GM23338 (cell line): ENCODE results near the gene ANKRD17. TPM values are rescaled to one million over a fixed set of nuclear protein-coding genes. Genes with fewer than 3 reads are reported as not detected.

Experiments used
- ATAC-seq: fragments of 200-7000 bp; cut with Tn5 transposase; 3 replicates; pipeline ENCODE4 v1.9.1; 2020
- DNase-seq: peaks from one replicate; pipeline ENCODE4 v3.0.0-alpha.2; 2015; ENCODE audit warnings: low spot score
- H2AFZ ChIP-seq: fragments of 200-600 bp; sonication (generic); 2 replicates; pipeline ENCODE4 v1.8.0; 2016; ENCODE audit warnings: antibody characterized with exemption, mild to moderate bottlenecking, moderate library complexity
- H3F3A ChIP-seq: fragments of 200-600 bp; sonication (generic); replicated peaks from 2 replicates; pipeline ENCODE4 v1.8.0; 2017; ENCODE audit warnings: antibody characterized with exemption, mixed run types, low read depth
- H3K27ac ChIP-seq: fragments of 200-600 bp; sonication (generic); 2 replicates; pipeline ENCODE4 v1.6.1; 2016; ENCODE audit warnings: low read depth
- H3K27me3 ChIP-seq: fragments of 200-600 bp; sonication (generic); 2 replicates; pipeline ENCODE4 v1.8.0; 2016; ENCODE audit warnings: mild to moderate bottlenecking, mixed run types, moderate library complexity; ENCODE audit not compliant: insufficient read depth
- H3K36me3 ChIP-seq: fragments of 200-600 bp; sonication (generic); 2 replicates; pipeline ENCODE4 v1.8.0; 2016; ENCODE audit warnings: mild to moderate bottlenecking; ENCODE audit not compliant: insufficient read depth
- H3K4me1 ChIP-seq: fragments of 200-600 bp; sonication (generic); 2 replicates; pipeline ENCODE4 v1.8.0; 2016; ENCODE audit warnings: mild to moderate bottlenecking, moderate library complexity; ENCODE audit not compliant: insufficient read depth
- H3K4me2 ChIP-seq: fragments of 200-600 bp; sonication (generic); 2 replicates; pipeline ENCODE4 v1.7.1; 2017; ENCODE audit warnings: mixed run types
- H3K4me3 ChIP-seq: fragments of 200-600 bp; sonication (generic); 2 replicates; pipeline ENCODE4 v1.6.1; 2016; ENCODE audit warnings: mixed run types
- H3K79me2 ChIP-seq: fragments of 200-600 bp; sonication (generic); replicated peaks from 2 replicates; pipeline ENCODE4 v1.8.0; 2017; ENCODE audit warnings: mild to moderate bottlenecking; ENCODE audit not compliant: insufficient read depth
- H3K9me2 ChIP-seq: fragments of 200-600 bp; sonication (generic); 2 replicates; pipeline ENCODE4 v1.8.0; 2017; ENCODE audit not compliant: insufficient read depth
- H4K20me1 ChIP-seq: fragments of 200-600 bp; sonication (generic); replicated peaks from 2 replicates; pipeline ENCODE4 v1.8.0; 2017; ENCODE audit warnings: mild to moderate bottlenecking; ENCODE audit not compliant: insufficient read depth
- H3K27ac Mint-ChIP-seq: 2 replicates; pipeline ENCODE4 v1.8.0; 2020; ENCODE audit warnings: inconsistent platforms, mild to moderate bottlenecking, moderate library complexity, mixed read lengths
- H3K27me3 Mint-ChIP-seq: 3 replicates; pipeline ENCODE4 v1.8.0; 2022; ENCODE audit warnings: low read depth, mild to moderate bottlenecking, moderate library complexity, mixed read lengths, inconsistent platforms; ENCODE audit not compliant: insufficient read depth, poor library complexity
- H3K36me3 Mint-ChIP-seq: 3 replicates; pipeline ENCODE4 v1.8.0; 2021; ENCODE audit warnings: low read depth, mild to moderate bottlenecking, inconsistent platforms, moderate library complexity, mixed read lengths
- H3K4me1 Mint-ChIP-seq: 3 replicates; pipeline ENCODE4 v1.8.0; 2020; ENCODE audit warnings: mild to moderate bottlenecking, inconsistent platforms, mixed read lengths
- H3K4me3 Mint-ChIP-seq: 3 replicates; pipeline ENCODE4 v1.8.0; 2021; ENCODE audit warnings: moderate library complexity, mild to moderate bottlenecking, inconsistent platforms, mixed read lengths
- H3K9me3 Mint-ChIP-seq: 3 replicates; pipeline ENCODE4 v1.8.0; 2020; ENCODE audit warnings: moderate library complexity, mild to moderate bottlenecking, inconsistent platforms, mixed read lengths
- CREB1 ChIP-seq: fragments of 250-450 bp; sonication (Bioruptor Pico); IDR thresholded peaks from 2 replicates; pipeline ENCODE4 v1.5.0; 2020; ENCODE audit warnings: low read depth, mild to moderate bottlenecking, moderate library complexity
- ETS1 ChIP-seq: IDR thresholded peaks from 2 replicates; pipeline ENCODE4 v1.6.1; 2016; ENCODE audit warnings: antibody characterized with exemption
- NANOG ChIP-seq: IDR thresholded peaks from 2 replicates; pipeline ENCODE4 v1.6.1; 2016; ENCODE audit warnings: antibody characterized with exemption, borderline replicate concordance
- POLR2AphosphoS5 ChIP-seq: IDR thresholded peaks from 2 replicates; pipeline ENCODE4 v1.6.1; 2016; ENCODE audit warnings: antibody characterized with exemption, low read depth
- STAT1 ChIP-seq: IDR thresholded peaks from one replicate; pipeline ENCODE4 v1.6.1; 2016; ENCODE audit warnings: antibody characterized with exemption; ENCODE audit not compliant: unreplicated experiment
- ZNF114 ChIP-seq: fragments of 250-450 bp; sonication (Bioruptor Pico); IDR thresholded peaks from 2 replicates; pipeline ENCODE4 v1.5.0; 2020; ENCODE audit warnings: mild to moderate bottlenecking, moderate library complexity
- polyA plus RNA-seq: library from polyadenylated mRNA; unstranded; fragments of >200 nt; fragmentation: Nextera tagmentation; extraction: Ambion mirVana; gene quantifications from 2 replicates; pipeline ENCODE4 v1.2.1, GENCODE V29; 2016
- total RNA-seq: library from RNA; depleted of rRNA; stranded (reverse); fragments of >200 nt; shearing (Covaris generic); gene quantifications from 2 replicates; pipeline ENCODE4 v1.2.3, GENCODE V29; 2014
- TF ChIP-seq, protein P1 (sequence below): fragments of 250-450 bp; sonication (Bioruptor Pico); IDR thresholded peaks from 2 replicates; pipeline ENCODE4 v1.5.0; 2020; ENCODE audit warnings: mild to moderate bottlenecking, moderate library complexity

The ANKRD17 gene
- total and polyA plus RNA-seq, 2 experiments from 2014 or later, result 41.9 to 85.3 TPM

- H3K27me3 ChIP-seq, result no peaks in the 10 kb centered on the region
- Mint-ChIP-seq H3K9me3 (no peaks in the 10 kb centered on the region), H3K36me3 (peaks cover 21% of the 10 kb centered on the region), H3K27ac (no peak overlapping the region), H3K4me3 (no peak overlapping the region), H3K27me3 (no peaks in the 10 kb centered on the region), H3K4me1 (peaks cover 39% of the 10 kb centered on the region)
- H3K4me1 ChIP-seq, result peaks cover 17% of the 10 kb centered on the region
- TF ChIP-seq ETS1 (no peak), ZNF114 (CRISPR knock-in tag) (no peak), NANOG (no peak), CREB1 (CRISPR knock-in tag) (no peak), STAT1 (no peak), POLR2AphosphoS5 (no peak)
- TF ChIP-seq, protein P1, sequence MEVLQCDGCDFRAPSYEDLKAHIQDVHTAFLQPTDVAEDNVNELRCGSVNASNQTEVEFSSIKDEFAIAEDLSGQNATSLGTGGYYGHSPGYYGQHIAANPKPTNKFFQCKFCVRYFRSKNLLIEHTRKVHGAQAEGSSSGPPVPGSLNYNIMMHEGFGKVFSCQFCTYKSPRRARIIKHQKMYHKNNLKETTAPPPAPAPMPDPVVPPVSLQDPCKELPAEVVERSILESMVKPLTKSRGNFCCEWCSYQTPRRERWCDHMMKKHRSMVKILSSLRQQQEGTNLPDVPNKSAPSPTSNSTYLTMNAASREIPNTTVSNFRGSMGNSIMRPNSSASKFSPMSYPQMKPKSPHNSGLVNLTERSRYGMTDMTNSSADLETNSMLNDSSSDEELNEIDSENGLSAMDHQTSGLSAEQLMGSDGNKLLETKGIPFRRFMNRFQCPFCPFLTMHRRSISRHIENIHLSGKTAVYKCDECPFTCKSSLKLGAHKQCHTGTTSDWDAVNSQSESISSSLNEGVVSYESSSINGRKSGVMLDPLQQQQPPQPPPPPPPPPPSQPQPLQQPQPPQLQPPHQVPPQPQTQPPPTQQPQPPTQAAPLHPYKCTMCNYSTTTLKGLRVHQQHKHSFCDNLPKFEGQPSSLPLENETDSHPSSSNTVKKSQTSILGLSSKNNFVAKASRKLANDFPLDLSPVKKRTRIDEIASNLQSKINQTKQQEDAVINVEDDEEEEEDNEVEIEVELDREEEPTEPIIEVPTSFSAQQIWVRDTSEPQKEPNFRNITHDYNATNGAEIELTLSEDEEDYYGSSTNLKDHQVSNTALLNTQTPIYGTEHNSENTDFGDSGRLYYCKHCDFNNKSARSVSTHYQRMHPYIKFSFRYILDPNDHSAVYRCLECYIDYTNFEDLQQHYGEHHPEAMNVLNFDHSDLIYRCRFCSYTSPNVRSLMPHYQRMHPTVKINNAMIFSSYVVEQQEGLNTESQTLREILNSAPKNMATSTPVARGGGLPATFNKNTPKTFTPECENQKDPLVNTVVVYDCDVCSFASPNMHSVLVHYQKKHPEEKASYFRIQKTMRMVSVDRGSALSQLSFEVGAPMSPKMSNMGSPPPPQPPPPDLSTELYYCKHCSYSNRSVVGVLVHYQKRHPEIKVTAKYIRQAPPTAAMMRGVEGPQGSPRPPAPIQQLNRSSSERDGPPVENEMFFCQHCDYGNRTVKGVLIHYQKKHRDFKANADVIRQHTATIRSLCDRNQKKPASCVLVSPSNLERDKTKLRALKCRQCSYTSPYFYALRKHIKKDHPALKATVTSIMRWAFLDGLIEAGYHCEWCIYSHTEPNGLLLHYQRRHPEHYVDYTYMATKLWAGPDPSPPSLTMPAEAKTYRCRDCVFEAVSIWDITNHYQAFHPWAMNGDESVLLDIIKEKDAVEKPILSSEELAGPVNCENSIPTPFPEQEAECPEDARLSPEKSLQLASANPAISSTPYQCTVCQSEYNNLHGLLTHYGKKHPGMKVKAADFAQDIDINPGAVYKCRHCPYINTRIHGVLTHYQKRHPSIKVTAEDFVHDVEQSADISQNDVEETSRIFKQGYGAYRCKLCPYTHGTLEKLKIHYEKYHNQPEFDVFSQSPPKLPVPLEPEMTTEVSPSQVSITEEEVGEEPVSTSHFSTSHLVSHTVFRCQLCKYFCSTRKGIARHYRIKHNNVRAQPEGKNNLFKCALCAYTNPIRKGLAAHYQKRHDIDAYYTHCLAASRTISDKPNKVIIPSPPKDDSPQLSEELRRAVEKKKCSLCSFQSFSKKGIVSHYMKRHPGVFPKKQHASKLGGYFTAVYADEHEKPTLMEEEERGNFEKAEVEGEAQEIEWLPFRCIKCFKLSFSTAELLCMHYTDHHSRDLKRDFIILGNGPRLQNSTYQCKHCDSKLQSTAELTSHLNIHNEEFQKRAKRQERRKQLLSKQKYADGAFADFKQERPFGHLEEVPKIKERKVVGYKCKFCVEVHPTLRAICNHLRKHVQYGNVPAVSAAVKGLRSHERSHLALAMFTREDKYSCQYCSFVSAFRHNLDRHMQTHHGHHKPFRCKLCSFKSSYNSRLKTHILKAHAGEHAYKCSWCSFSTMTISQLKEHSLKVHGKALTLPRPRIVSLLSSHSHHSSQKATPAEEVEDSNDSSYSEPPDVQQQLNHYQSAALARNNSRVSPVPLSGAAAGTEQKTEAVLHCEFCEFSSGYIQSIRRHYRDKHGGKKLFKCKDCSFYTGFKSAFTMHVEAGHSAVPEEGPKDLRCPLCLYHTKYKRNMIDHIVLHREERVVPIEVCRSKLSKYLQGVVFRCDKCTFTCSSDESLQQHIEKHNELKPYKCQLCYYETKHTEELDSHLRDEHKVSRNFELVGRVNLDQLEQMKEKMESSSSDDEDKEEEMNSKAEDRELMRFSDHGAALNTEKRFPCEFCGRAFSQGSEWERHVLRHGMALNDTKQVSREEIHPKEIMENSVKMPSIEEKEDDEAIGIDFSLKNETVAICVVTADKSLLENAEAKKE (CRISPR knock-in tag), result no peak
- H3K4me3 ChIP-seq, result no peak overlapping the region
- no peaks in the 10 kb centered on the region for H3F3A ChIP-seq
- no peak overlapping the region for H3K4me2 ChIP-seq
- H4K20me1 ChIP-seq, result peaks cover 35% of the 10 kb centered on the region
- H3K9me2 ChIP-seq, result no peaks in the 10 kb centered on the region
- peaks cover 100% of the 10 kb centered on the region for H3K79me2 ChIP-seq
- ATAC-seq, result no peak
- no peak overlapping the region for H2AFZ ChIP-seq
- H3K27ac ChIP-seq, result no peak overlapping the region
- DNase-seq, result no peak
- no peaks in the 10 kb centered on the region for H3K36me3 ChIP-seq
These were observed 12.6 kb downstream of the ANKRD17 start for GRCh38 chr4:73245955-73246354.
